ENCODE measurements around the gene CDHR2.

DNA sequence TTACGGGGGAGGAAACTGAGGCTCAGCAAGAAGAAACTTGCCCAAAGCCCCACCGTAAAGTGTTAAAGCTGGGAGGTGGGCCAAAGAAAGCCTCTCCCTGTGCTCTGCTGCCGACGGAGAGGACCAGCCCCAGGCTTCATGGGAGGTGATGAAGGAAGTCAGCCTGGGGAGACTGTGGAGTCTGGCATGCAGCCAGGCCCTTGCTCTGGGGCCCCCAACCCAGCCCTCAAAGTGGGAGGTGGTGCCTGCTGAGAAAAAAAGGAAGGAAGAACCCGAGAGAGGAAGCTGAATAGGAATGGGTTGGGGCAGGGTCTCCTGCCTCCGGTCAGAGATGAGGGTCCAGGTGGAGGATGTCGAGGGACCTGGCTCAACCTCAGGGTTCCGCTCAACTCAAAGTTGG is 15.8 kb upstream of the CDHR2 start:
- no peak for TF ChIP-seq YY1 (IDR thresholded peaks at IDR 0.05; ENCODE audit: insufficient read depth, insufficient read length)
- no peak for TF ChIP-seq ZNF274 (IDR thresholded peaks at IDR 0.05; ENCODE audit: low read depth, low read length)
- TF ChIP-seq SUZ12 (IDR thresholded peaks at IDR 0.05; ENCODE audit: extremely low read depth, insufficient read depth, insufficient read length), result no peak

All from NT2/D1 (cell line).